ENCODE measurements around the gene RTTN.

The RTTN gene

GRCh38 chr18:70146174-70146573 lies 59.3 kb downstream of the RTTN start:
- H3K4me3 ChIP-seq (replicated peaks in 1 of 2; ENCODE audit: low read depth in 2 of 2, low read length in 2 of 2), result no peak overlapping the region
- no peak for TF ChIP-seq CTCF (IDR thresholded peaks at IDR 0.05; ENCODE audit: low read depth, low read length)
- DNase-seq (ENCODE audit: low read depth in 2 of 2), result no peak

GRCh38 chr18:70142001-70142400 lies 63.5 kb downstream of the RTTN start:
- no peak for DNase-seq (ENCODE audit: low read depth in 2 of 2)

GRCh38 chr18:70139138-70139537 lies 66.3 kb downstream of the RTTN start:
- no peak for DNase-seq (ENCODE audit: low read depth in 2 of 2)
- TF ChIP-seq CTCF (IDR thresholded peaks at IDR 0.05; ENCODE audit: low read depth, low read length), result no peak
- H3K4me3 ChIP-seq (replicated peaks in 1 of 2; ENCODE audit: low read depth in 2 of 2, low read length in 2 of 2), result no peak overlapping the region

More at GRCh38 chr18:70142001-70142400, 63.5 kb downstream of the RTTN start:
- no peak for TF ChIP-seq CTCF (IDR thresholded peaks at IDR 0.05; ENCODE audit: low read depth, low read length)
- H3K4me3 ChIP-seq (replicated peaks in 1 of 2; ENCODE audit: low read depth in 2 of 2, low read length in 2 of 2), result no peak overlapping the region

GRCh38 chr18:70135604-70136003 lies 69.9 kb downstream of the RTTN start:
- TF ChIP-seq CTCF (IDR thresholded peaks at IDR 0.05; ENCODE audit: low read depth, low read length), result no peak
- no peak for DNase-seq (ENCODE audit: low read depth in 2 of 2)
- no peak overlapping the region for H3K4me3 ChIP-seq (replicated peaks in 1 of 2; ENCODE audit: low read depth in 2 of 2, low read length in 2 of 2)

GRCh38 chr18:70132999-70133398 lies 72.5 kb downstream of the RTTN start:
- H3K4me3 ChIP-seq (replicated peaks in 1 of 2; ENCODE audit: low read depth in 2 of 2, low read length in 2 of 2), result no peak overlapping the region
- peak; percentile 71 to 92 for DNase-seq (ENCODE audit: low read depth in 2 of 2)
- TF ChIP-seq CTCF (IDR thresholded peaks at IDR 0.05; ENCODE audit: low read depth, low read length), result no peak

GRCh38 chr18:70128271-70128670 lies 77.2 kb downstream of the RTTN start:
- no peak for DNase-seq (ENCODE audit: low read depth in 2 of 2)
- TF ChIP-seq CTCF (IDR thresholded peaks at IDR 0.05; ENCODE audit: low read depth, low read length), result no peak
- H3K4me3 ChIP-seq (replicated peaks in 1 of 2; ENCODE audit: low read depth in 2 of 2, low read length in 2 of 2), result no peak overlapping the region

- DNase-seq (ENCODE audit: low read depth in 2 of 2), result no peak
- H3K4me3 ChIP-seq (replicated peaks in 1 of 2; ENCODE audit: low read depth in 2 of 2, low read length in 2 of 2), result no peak overlapping the region
- no peak for TF ChIP-seq CTCF (IDR thresholded peaks at IDR 0.05; ENCODE audit: low read depth, low read length)
These were observed 78.1 kb downstream of the RTTN start for GRCh38 chr18:70127359-70127758.

Measured in cardiac fibroblast (primary cell).